Immature natural killer cell (primary cell): ENCODE data around the gene EPHB2. TPM values are rescaled to one million over a fixed set of nuclear protein-coding genes. Genes with fewer than 3 reads are reported as not detected.

Source experiments
- DNase-seq, 3 donors: peaks; one replicate each; pipeline ENCODE4 v3.0.0; 2022; ENCODE audit warnings: mixed read lengths in 1 of 3
- H3K27ac Mint-ChIP-seq, 6 donors: one replicate each; pipeline ENCODE4 v1.8.0; 2020; ENCODE audit warnings: mixed read lengths in 6 of 6, mild to moderate bottlenecking in 5 of 6, inconsistent platforms in 4 of 6, moderate library complexity in 3 of 6
- H3K27me3 Mint-ChIP-seq, 3 donors: one replicate each; pipeline ENCODE4 v1.8.0; 2020 to 2021; ENCODE audit warnings: low read depth in 3 of 3, mild to moderate bottlenecking in 3 of 3, mixed read lengths in 3 of 3, moderate library complexity in 3 of 3, inconsistent platforms in 1 of 3
- H3K36me3 Mint-ChIP-seq, 3 donors: one replicate each; pipeline ENCODE4 v1.8.0; 2020; ENCODE audit warnings: mixed read lengths in 3 of 3, inconsistent platforms in 2 of 3, mild to moderate bottlenecking in 2 of 3
- H3K4me1 Mint-ChIP-seq, 2 donors: one replicate each; pipeline ENCODE4 v1.8.0; 2020; ENCODE audit warnings: inconsistent platforms in 2 of 2, mild to moderate bottlenecking in 2 of 2, mixed read lengths in 2 of 2, moderate library complexity in 1 of 2
- H3K4me3 Mint-ChIP-seq, 5 donors: one replicate each; pipeline ENCODE4 v1.8.0; 2020; ENCODE audit warnings: mild to moderate bottlenecking in 5 of 5, mixed read lengths in 5 of 5, inconsistent platforms in 3 of 5, moderate library complexity in 3 of 5
- H3K9me3 Mint-ChIP-seq, 6 donors: one replicate each; pipeline ENCODE4 v1.8.0; 2020; ENCODE audit warnings: mild to moderate bottlenecking in 6 of 6, mixed read lengths in 6 of 6, inconsistent platforms in 4 of 6, moderate library complexity in 3 of 6
- polyA plus RNA-seq, 3 donors: library from polyadenylated mRNA; unstranded; fragments of 300-500 nt; fragmentation: Illumina TruSeq; gene quantifications; one replicate each; pipeline ENCODE4 v1.2.3, GENCODE V29; 2021

The EPHB2 gene
- polyA plus RNA-seq, 3 donors from 2014 or later, result not detected

GRCh38 chr1:22852144-22852655 is 141.6 kb downstream of the EPHB2 start:
- peaks cover 3% of the 10 kb centered on the region in 3 donors for H3K27me3 Mint-ChIP-seq
- H3K27ac Mint-ChIP-seq, result no peak overlapping the region
- no peak for DNase-seq
- no peaks in the 10 kb centered on the region for H3K9me3 Mint-ChIP-seq
- H3K4me3 Mint-ChIP-seq, result no peak overlapping the region
- H3K36me3 Mint-ChIP-seq, result peaks cover 0 to 3% (median 0%) of the 10 kb centered on the region in 3 donors
- H3K4me1 Mint-ChIP-seq, result no peaks in the 10 kb centered on the region

GRCh38 chr1:22853651-22854185 is 143.1 kb downstream of the EPHB2 start:
- Mint-ChIP-seq H3K4me3 (no peak overlapping the region), H3K27me3 (peaks cover 2 to 3% (median 3%) of the 10 kb centered on the region in 3 donors), H3K36me3 (peaks cover 0 to 3% (median 0%) of the 10 kb centered on the region in 3 donors), H3K4me1 (no peaks in the 10 kb centered on the region), H3K9me3 (no peaks in the 10 kb centered on the region), H3K27ac (no peak overlapping the region)
- DNase-seq, result no peak

GRCh38 chr1:22854688-22855565 is 144.3 kb downstream of the EPHB2 start:
- Mint-ChIP-seq H3K36me3 (peaks cover 0 to 3% (median 0%) of the 10 kb centered on the region in 3 donors), H3K4me3 (no peak overlapping the region), H3K27ac (no peak overlapping the region), H3K27me3 (peaks cover 2 to 3% (median 3%) of the 10 kb centered on the region in 3 donors), H3K9me3 (no peaks in the 10 kb centered on the region), H3K4me1 (no peaks in the 10 kb centered on the region)
- DNase-seq, result no peak

- Mint-ChIP-seq H3K4me3 (no peak overlapping the region), H3K9me3 (no peaks in the 10 kb centered on the region), H3K27ac (no peak overlapping the region), H3K36me3 (no peaks in the 10 kb centered on the region), H3K27me3 (peaks cover 0 to 3% (median 0%) of the 10 kb centered on the region in 3 donors), H3K4me1 (no peaks in the 10 kb centered on the region)
- DNase-seq, result no peak
Measured at GRCh38 chr1:22855668-22856606, 145.3 kb downstream of the EPHB2 start.

- Mint-ChIP-seq H3K4me1 (no peaks in the 10 kb centered on the region), H3K36me3 (no peaks in the 10 kb centered on the region), H3K9me3 (no peaks in the 10 kb centered on the region), H3K27me3 (peaks cover 0 to 3% (median 0%) of the 10 kb centered on the region in 3 donors), H3K4me3 (no peak overlapping the region), H3K27ac (no peak overlapping the region)
- no peak for DNase-seq
Measured at GRCh38 chr1:22857661-22858060, 147.0 kb downstream of the EPHB2 start.

- peaks cover 0 to 3% (median 1%) of the 10 kb centered on the region in 3 donors for H3K27me3 Mint-ChIP-seq
- no peaks in the 10 kb centered on the region for H3K4me1 Mint-ChIP-seq
- no peaks in the 10 kb centered on the region for H3K9me3 Mint-ChIP-seq
- no peak for DNase-seq
- no peaks in the 10 kb centered on the region for H3K36me3 Mint-ChIP-seq
- H3K4me3 Mint-ChIP-seq, result no peak overlapping the region
- no peak overlapping the region for H3K27ac Mint-ChIP-seq
Measured at GRCh38 chr1:22860414-22860800, 149.8 kb downstream of the EPHB2 start.

GRCh38 chr1:22860883-22861385 is 150.3 kb downstream of the EPHB2 start:
- peaks cover 0 to 3% (median 1%) of the 10 kb centered on the region in 3 donors for H3K27me3 Mint-ChIP-seq
- H3K4me3 Mint-ChIP-seq, result no peak overlapping the region
- no peaks in the 10 kb centered on the region for H3K9me3 Mint-ChIP-seq
- no peaks in the 10 kb centered on the region for H3K36me3 Mint-ChIP-seq
- H3K4me1 Mint-ChIP-seq, result peaks cover 0 to 4% of the 10 kb centered on the region in 2 donors
- H3K27ac Mint-ChIP-seq, result no peak overlapping the region
- DNase-seq, result no peak

- Mint-ChIP-seq H3K27ac (no peak overlapping the region), H3K4me3 (no peak overlapping the region), H3K36me3 (no peaks in the 10 kb centered on the region), H3K27me3 (peaks cover 0 to 2% (median 1%) of the 10 kb centered on the region in 3 donors), H3K4me1 (peaks cover 0 to 4% of the 10 kb centered on the region in 2 donors), H3K9me3 (no peaks in the 10 kb centered on the region)
- no peak for DNase-seq
Measured at GRCh38 chr1:22861764-22862440, 151.3 kb downstream of the EPHB2 start.

GRCh38 chr1:22862752-22863151 is 152.1 kb downstream of the EPHB2 start:
- Mint-ChIP-seq H3K27ac (no peak overlapping the region), H3K4me3 (no peak overlapping the region), H3K36me3 (no peaks in the 10 kb centered on the region), H3K27me3 (peaks cover 0 to 2% (median 1%) of the 10 kb centered on the region in 3 donors), H3K9me3 (no peaks in the 10 kb centered on the region), H3K4me1 (peaks cover 0 to 4% of the 10 kb centered on the region in 2 donors)
- no peak for DNase-seq

- H3K4me3 Mint-ChIP-seq, result no peak overlapping the region
- peaks cover 0 to 4% of the 10 kb centered on the region in 2 donors for H3K4me1 Mint-ChIP-seq
- no peaks in the 10 kb centered on the region for H3K9me3 Mint-ChIP-seq
- H3K27me3 Mint-ChIP-seq, result peaks cover 0 to 4% (median 1%) of the 10 kb centered on the region in 3 donors
- H3K36me3 Mint-ChIP-seq, result no peaks in the 10 kb centered on the region
- no peak for DNase-seq
- no peak overlapping the region for H3K27ac Mint-ChIP-seq
Measured at GRCh38 chr1:22863766-22864165, 153.1 kb downstream of the EPHB2 start.

- Mint-ChIP-seq H3K4me3 (no peak overlapping the region), H3K9me3 (no peaks in the 10 kb centered on the region), H3K36me3 (no peaks in the 10 kb centered on the region), H3K4me1 (peaks cover 0 to 4% of the 10 kb centered on the region in 2 donors), H3K27me3 (peaks cover 0 to 4% (median 3%) of the 10 kb centered on the region in 3 donors), H3K27ac (no peak overlapping the region)
- DNase-seq, result no peak
Measured at GRCh38 chr1:22864886-22865285, 154.2 kb downstream of the EPHB2 start.

GRCh38 chr1:22865736-22866135 is 155.1 kb downstream of the EPHB2 start:
- peaks cover 0 to 5% (median 4%) of the 10 kb centered on the region in 3 donors for H3K27me3 Mint-ChIP-seq

GRCh38 chr1:22866868-22867267 is 156.2 kb downstream of the EPHB2 start:
- Mint-ChIP-seq H3K27ac (no peak overlapping the region), H3K4me3 (no peak overlapping the region), H3K36me3 (no peaks in the 10 kb centered on the region), H3K27me3 (peaks cover 3 to 5% (median 4%) of the 10 kb centered on the region in 3 donors), H3K4me1 (peaks cover 0 to 4% of the 10 kb centered on the region in 2 donors), H3K9me3 (no peaks in the 10 kb centered on the region)
- no peak for DNase-seq

More at GRCh38 chr1:22865736-22866135, 155.1 kb downstream of the EPHB2 start:
- DNase-seq, result no peak
- H3K36me3 Mint-ChIP-seq, result no peaks in the 10 kb centered on the region
- peak overlapping the region in 1 of 6 donors; percentile 20 for H3K27ac Mint-ChIP-seq
- no peak overlapping the region for H3K4me3 Mint-ChIP-seq
- H3K4me1 Mint-ChIP-seq, result peaks cover 0 to 4% of the 10 kb centered on the region in 2 donors
- H3K9me3 Mint-ChIP-seq, result no peaks in the 10 kb centered on the region
